Transverse colon (tissue), 4 donors: ENCODE measurements around the gene MYO5B. TPM values are rescaled to one million over a fixed set of nuclear protein-coding genes. Genes with fewer than 3 reads are reported as not detected.
A peak's percentile ranks its signal among the peaks of the same experiment; 100 is the strongest.

ENCODE experiments used
- DNase-seq: peaks from one replicate; pipeline ENCODE4 v3.0.0-alpha.2; 2019
- H3K27ac ChIP-seq, 4 donors: fragments of 200-600 bp; sonication (generic); 2 replicates each; pipeline ENCODE4 v1.5.1; 2016 to 2018; ENCODE audit warnings: inconsistent platforms in 4 of 4
- H3K27me3 ChIP-seq: fragments of 200-600 bp; sonication (generic); 2 replicates; pipeline ENCODE4 v1.5.1; 2017; ENCODE audit warnings: inconsistent platforms
- H3K36me3 ChIP-seq, 4 donors: fragments of 200-600 bp; sonication (generic); 2 replicates each; pipeline ENCODE4 v1.5.1; 2017 to 2019; ENCODE audit warnings: inconsistent platforms in 4 of 4
- H3K4me1 ChIP-seq, 4 donors: fragments of 200-600 bp; sonication (generic); 2 replicates each; pipeline ENCODE4 v1.5.1; 2017 to 2020; ENCODE audit warnings: inconsistent platforms in 4 of 4
- H3K4me3 ChIP-seq, 4 donors: fragments of 200-600 bp; sonication (generic); 1 replicate in 1 of 4; 2 replicates in 3 of 4; pipeline versions ENCODE4 v1.5.1 to v1.6.1; 2017 to 2019; ENCODE audit warnings: inconsistent platforms in 4 of 4
- H3K9me3 ChIP-seq, 2 donors: fragments of 200-600 bp; sonication (generic); 2 replicates each; pipeline ENCODE4 v1.5.1; 2017 to 2019; ENCODE audit warnings: inconsistent platforms in 2 of 2
- CTCF ChIP-seq, 5 experiments: fragments of 200-600 bp in 3 of 5; fragments of 450-650 bp in 2 of 5; sonication (generic) in 3 of 5; IDR thresholded peaks; 1 replicate in 2 of 5; 2 replicates in 3 of 5; pipeline ENCODE4 v1.5.1; 2016 to 2017; ENCODE audit warnings: antibody characterized with exemption in 5 of 5, inconsistent platforms in 3 of 5, mild to moderate bottlenecking in 2 of 5, moderate library complexity in 1 of 5
- EP300 ChIP-seq: sonication (generic); formaldehyde crosslinking; IDR thresholded peaks from one replicate; pipeline ENCODE4 v1.6.1; 2017; ENCODE audit warnings: antibody characterized with exemption, low read depth
- POLR2A ChIP-seq: fragments of 450-650 bp; IDR thresholded peaks from one replicate; pipeline ENCODE4 v1.6.1; 2016; ENCODE audit warnings: antibody characterized with exemption, mild to moderate bottlenecking, moderate library complexity
- POLR2AphosphoS5 ChIP-seq, 3 donors: sonication (generic); formaldehyde crosslinking; IDR thresholded peaks; one replicate each; pipeline ENCODE4 v1.6.1; 2016; ENCODE audit warnings: antibody characterized with exemption in 3 of 3
- WGBS, 2 donors: methylation state at CpG; one replicate each; pipeline ENCODE4 v1.1.5; 2018; ENCODE audit warnings: low coverage in 1 of 2; 5-methylcytosine and 5-hydroxymethylcytosine counted together
- in situ Hi-C, 4 donors: fragments of 200-750 bp; cut with MboI; loops; one replicate each; pipeline versions ENCODE4 v1.15.0 to v1.15.1; 2017; ENCODE audit warnings: low sequenced_read_pairs in 3 of 4, low pct_ligation_motif_present in 1 of 4, low pct_unique_long_range_greater_than_20kb in 1 of 4
- intact Hi-C: fragments of 100-400 bp; cut with DNase I; formaldehyde crosslinking; loops from one replicate; pipeline ENCODE4 v1.15.1; 2023; ENCODE audit warnings: low total_unique reads
- total RNA-seq, 4 donors: library from RNA; depleted of rRNA; stranded (reverse); fragments of >200 nt; gene quantifications; one replicate each; pipeline ENCODE4 v1.1.0, GENCODE V29; 2016

The MYO5B gene
- total RNA-seq, 4 donors from 2014 or later, result 96.7 to 144 (median 114) TPM

GRCh38 chr18:50144540-50144939, 50.4 kb downstream of the MYO5B start:
- in situ Hi-C loops, result no loop called here
- H3K27ac ChIP-seq, result peak overlapping the region in 3 of 4 donors; percentile 8 to 28 (median 8)
- H3K36me3 ChIP-seq, result no peaks in the 10 kb centered on the region
- no peaks in the 10 kb centered on the region for H3K27me3 ChIP-seq
- H3K9me3 ChIP-seq, result no peaks in the 10 kb centered on the region
- TF ChIP-seq POLR2A (no peak), CTCF (IDR thresholded peaks at IDR 0.05) (no peak), EP300 (no peak), POLR2AphosphoS5 (IDR thresholded peaks at IDR 0.05) (no peak)
- DNase-seq, result no peak
- no peak overlapping the region for H3K4me3 ChIP-seq
- intact Hi-C loops, result no loop called here
- H3K4me1 ChIP-seq, result peaks cover 0 to 20% (median 5%) of the 10 kb centered on the region in 4 donors

GRCh38 chr18:50143886-50144285, 51.1 kb downstream of the MYO5B start:
- Histone ChIP-seq H3K4me1 (peaks cover 0 to 20% (median 5%) of the 10 kb centered on the region in 4 donors), H3K36me3 (no peaks in the 10 kb centered on the region), H3K27me3 (no peaks in the 10 kb centered on the region), H3K27ac (peak overlapping the region in 1 of 4 donors; percentile 5), H3K4me3 (no peak overlapping the region), H3K9me3 (no peaks in the 10 kb centered on the region)
- intact Hi-C loops, result no loop called here
- in situ Hi-C loops, result no loop called here
- no peak for DNase-seq
- 98 to 100% methylated on average over 1 to 2 of the region's 2 CpGs for WGBS, 2 donors
- TF ChIP-seq POLR2A (no peak), POLR2AphosphoS5 (IDR thresholded peaks at IDR 0.05) (no peak), EP300 (no peak), CTCF (IDR thresholded peaks at IDR 0.05) (no peak)

DNA sequence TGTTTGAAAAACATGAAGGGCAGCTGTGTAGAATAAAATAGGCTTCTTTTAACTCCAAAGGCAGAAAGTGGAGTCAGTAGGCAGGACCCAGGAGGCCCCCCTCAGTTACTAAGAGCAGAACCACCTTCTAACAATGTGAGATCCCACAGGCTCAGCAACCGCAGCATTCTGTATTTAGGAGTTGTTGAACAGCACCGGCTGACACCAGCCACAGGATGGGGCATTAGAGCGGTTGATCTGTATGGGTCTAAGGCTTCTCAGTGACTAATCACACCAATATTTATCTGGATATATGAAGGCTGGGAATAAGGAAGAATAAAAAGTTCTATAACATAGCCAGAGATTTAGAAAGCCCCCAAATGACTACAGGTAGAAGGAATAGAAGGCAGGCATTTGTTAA, 51.7 kb downstream of the MYO5B start:
- H3K4me3 ChIP-seq, result no peak overlapping the region
- H3K27me3 ChIP-seq, result no peaks in the 10 kb centered on the region
- DNase-seq, result no peak
- in situ Hi-C loops (no loop called here), intact Hi-C loops (no loop called here)
- H3K4me1 ChIP-seq, result peaks cover 0 to 20% (median 5%) of the 10 kb centered on the region in 4 donors
- TF ChIP-seq CTCF (IDR thresholded peaks at IDR 0.05) (no peak), POLR2AphosphoS5 (IDR thresholded peaks at IDR 0.05) (no peak)
- WGBS, 2 donors, result 83 to 85% methylated on average over 3 of the region's 3 CpGs
- H3K9me3 ChIP-seq, result no peaks in the 10 kb centered on the region
- H3K36me3 ChIP-seq, result no peaks in the 10 kb centered on the region
- H3K27ac ChIP-seq, result no peak overlapping the region

DNA sequence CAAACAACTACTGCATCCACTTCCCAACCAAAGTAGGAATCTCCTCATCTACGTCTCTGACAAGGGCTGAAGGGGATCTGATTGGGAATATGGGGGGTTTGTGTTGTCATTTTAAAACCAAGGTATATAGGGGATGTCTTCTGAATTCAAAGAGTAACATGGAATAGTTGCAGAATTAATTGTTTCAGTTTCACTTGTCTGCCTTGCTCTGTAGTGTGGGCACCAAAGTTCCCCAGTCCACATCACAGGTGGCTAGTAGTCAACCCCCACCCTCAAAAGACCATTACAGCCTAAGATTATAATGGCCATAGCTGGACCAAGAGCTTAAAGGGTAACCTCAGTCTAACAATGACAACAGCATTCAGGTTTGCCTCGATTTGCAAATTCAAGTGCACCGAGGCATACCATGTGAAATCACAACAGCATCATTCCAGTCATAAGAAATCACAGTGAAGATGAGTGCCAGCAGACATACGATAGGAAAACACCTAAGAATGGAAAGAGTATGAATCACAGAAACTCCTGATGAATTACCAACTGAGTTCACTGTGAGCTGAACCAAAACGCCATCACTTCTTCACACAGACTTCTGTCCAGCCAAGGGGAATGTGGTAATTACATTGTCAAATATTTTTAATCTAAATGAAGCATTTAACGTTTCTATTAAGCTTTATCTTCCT, 52.4 kb downstream of the MYO5B start:
- Histone ChIP-seq H3K27me3 (no peaks in the 10 kb centered on the region), H3K36me3 (no peaks in the 10 kb centered on the region), H3K27ac (no peak overlapping the region), H3K4me3 (no peak overlapping the region), H3K9me3 (no peaks in the 10 kb centered on the region), H3K4me1 (peaks cover 0 to 20% (median 5%) of the 10 kb centered on the region in 4 donors)
- TF ChIP-seq CTCF (IDR thresholded peaks at IDR 0.05) (no peak), POLR2A (no peak), POLR2AphosphoS5 (IDR thresholded peaks at IDR 0.05) (no peak), EP300 (no peak)
- 64 to 75% methylated on average over 4 to 6 of the region's 6 CpGs for WGBS, 2 donors
- DNase-seq, result no peak
- in situ Hi-C loops (no loop called here), intact Hi-C loops (no loop called here)
